CD4-positive, alpha-beta T cell (primary cell): ENCODE data around the gene ISG20. TPM values are rescaled to one million over a fixed set of nuclear protein-coding genes. Genes with fewer than 3 reads are reported as not detected.

ENCODE experiments used
- ATAC-seq: fragments of 200-7000 bp; cut with Tn5 transposase; one replicate; pipeline ENCODE4 v1.10.0; 2022; ENCODE audit warnings: mild to moderate bottlenecking; ENCODE audit not compliant: poor library complexity
- CTCF ChIA-PET: fragments of 350-600 bp; sonication (Branson Sonifier 250); formaldehyde crosslinking; loops from one replicate; lab custom pipeline; 2021; ENCODE audit warnings: antibody characterized with exemption, inconsistent platforms; lab: Charles Lee
- POLR2A ChIA-PET: fragments of 350-600 bp; sonication (Branson Sonifier 250); formaldehyde crosslinking; loops from one replicate; lab custom pipeline; 2021; ENCODE audit warnings: antibody characterized with exemption, inconsistent platforms; lab: Charles Lee
- DNase-seq, 14 experiments: peaks; one replicate each; pipeline ENCODE4 v3.0.0-alpha.2; 2013 to 2020; ENCODE audit warnings: mixed read lengths in 2 of 14
- H3K27ac ChIP-seq, 2 donors: one replicate each; pipeline versions ENCODE4 v1.5.1 to v1.7.0; 2013; ENCODE audit warnings: low read length in 2 of 2, low read depth in 1 of 2, mild to moderate bottlenecking in 1 of 2
- H3K27me3 ChIP-seq, 2 experiments: 1 replicate in 1 of 2; 2 replicates in 1 of 2; pipeline versions ENCODE4 v1.6.1 to v1.7.0; 2013; ENCODE audit warnings: low read length in 2 of 2, control low read depth in 1 of 2, mild to moderate bottlenecking in 1 of 2, moderate library complexity in 1 of 2; ENCODE audit not compliant: insufficient read depth in 2 of 2, control insufficient read depth in 1 of 2
- H3K36me3 ChIP-seq: one replicate; pipeline ENCODE4 v1.6.1; 2013; ENCODE audit warnings: low read length, control low read depth; ENCODE audit not compliant: insufficient read depth
- H3K4me1 ChIP-seq: one replicate; pipeline ENCODE4 v1.6.1; 2013; ENCODE audit warnings: low read length, control low read depth; ENCODE audit not compliant: insufficient read depth
- H3K4me3 ChIP-seq: one replicate; pipeline ENCODE4 v1.5.1; 2013; ENCODE audit warnings: mild to moderate bottlenecking, low read length, moderate library complexity
- H3K9me3 ChIP-seq, 2 experiments: 1 replicate in 1 of 2; 2 replicates in 1 of 2; pipeline versions ENCODE4 v1.6.1 to v1.7.0; 2013; ENCODE audit warnings: low read length in 2 of 2, mild to moderate bottlenecking in 2 of 2, control low read depth in 1 of 2, moderate library complexity in 1 of 2; ENCODE audit not compliant: control insufficient read depth in 1 of 2, insufficient read depth in 1 of 2
- H3K27ac Mint-ChIP-seq: one replicate; pipeline ENCODE4 v1.8.0; 2020; ENCODE audit warnings: mixed read lengths
- H3K27me3 Mint-ChIP-seq: one replicate; pipeline ENCODE4 v1.8.0; 2021; ENCODE audit warnings: mixed read lengths
- H3K36me3 Mint-ChIP-seq: one replicate; pipeline ENCODE4 v1.8.0; 2021; ENCODE audit warnings: low read depth, mixed read lengths
- H3K4me1 Mint-ChIP-seq: one replicate; pipeline ENCODE4 v1.8.0; 2021; ENCODE audit warnings: low read depth, mixed read lengths
- H3K4me3 Mint-ChIP-seq: one replicate; pipeline ENCODE4 v1.8.0; 2020; ENCODE audit warnings: mild to moderate bottlenecking, mixed read lengths
- H3K9me3 Mint-ChIP-seq: one replicate; pipeline ENCODE4 v1.8.0; 2020; ENCODE audit warnings: mixed read lengths
- intact Hi-C, 2 experiments: fragments of 100-400 bp; cut with DNase I in 1 of 2; cut with micrococcal nuclease in 1 of 2; formaldehyde crosslinking; loops; one replicate each; pipeline versions ENCODE4 v1.15.1 to v1.9.0; 2023 to 2025; cut with DNase I, micrococcal nuclease
- total RNA-seq, 174 experiments: library from RNA in 2 of 174; stranded (reverse) in 2 of 174; gene quantifications; one replicate each; pipeline ENCODE4 v1.2.3 and lab custom pipeline; 2021 to 2026
- TF ChIP-seq, protein P1 (sequence below): fragments of 200-600 bp; IDR thresholded peaks from one replicate; pipeline ENCODE4 v1.8.0; 2022; ENCODE audit warnings: antibody characterized with exemption, mild to moderate bottlenecking

Gene ISG20
- total RNA-seq, 2 experiments from 2014 or later = 152 to 157 TPM

DNA sequence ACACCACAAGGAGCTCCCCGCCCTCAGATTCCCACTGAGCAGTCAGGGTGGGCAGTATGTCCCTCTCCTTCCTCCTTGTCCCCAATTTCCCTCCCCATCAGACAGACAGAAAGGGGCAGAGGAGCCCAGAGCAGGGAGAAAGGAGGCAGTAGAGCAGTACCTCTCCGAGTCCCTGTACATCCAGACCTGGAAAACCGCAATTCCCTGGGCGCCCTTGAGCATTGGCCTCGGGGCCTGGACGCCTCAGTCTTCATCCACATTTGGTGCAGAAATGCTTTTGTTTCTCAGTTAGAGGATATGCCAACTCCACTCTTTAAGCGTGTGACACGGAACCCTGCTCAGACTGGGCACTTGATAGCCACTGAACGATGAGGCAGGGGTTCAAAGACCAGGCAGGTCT, 5.9 kb downstream of the ISG20 start:
- H3K9me3 Mint-ChIP-seq = no peaks in the 10 kb centered on the region
- DNase-seq = no peak
- H3K4me1 Mint-ChIP-seq = peaks cover 80% of the 10 kb centered on the region
- intact Hi-C loops = no loop called here
- peaks cover 81% of the 10 kb centered on the region for H3K36me3 Mint-ChIP-seq
- no peaks in the 10 kb centered on the region for H3K27me3 Mint-ChIP-seq
- Histone ChIP-seq H3K4me3 (no peak overlapping the region), H3K27me3 (no peaks in the 10 kb centered on the region), H3K9me3 (no peaks in the 10 kb centered on the region), H3K27ac (no peak overlapping the region), H3K4me1 (peaks cover 100% of the 10 kb centered on the region), H3K36me3 (peaks cover 69% of the 10 kb centered on the region)
- TF ChIP-seq, protein P1, sequence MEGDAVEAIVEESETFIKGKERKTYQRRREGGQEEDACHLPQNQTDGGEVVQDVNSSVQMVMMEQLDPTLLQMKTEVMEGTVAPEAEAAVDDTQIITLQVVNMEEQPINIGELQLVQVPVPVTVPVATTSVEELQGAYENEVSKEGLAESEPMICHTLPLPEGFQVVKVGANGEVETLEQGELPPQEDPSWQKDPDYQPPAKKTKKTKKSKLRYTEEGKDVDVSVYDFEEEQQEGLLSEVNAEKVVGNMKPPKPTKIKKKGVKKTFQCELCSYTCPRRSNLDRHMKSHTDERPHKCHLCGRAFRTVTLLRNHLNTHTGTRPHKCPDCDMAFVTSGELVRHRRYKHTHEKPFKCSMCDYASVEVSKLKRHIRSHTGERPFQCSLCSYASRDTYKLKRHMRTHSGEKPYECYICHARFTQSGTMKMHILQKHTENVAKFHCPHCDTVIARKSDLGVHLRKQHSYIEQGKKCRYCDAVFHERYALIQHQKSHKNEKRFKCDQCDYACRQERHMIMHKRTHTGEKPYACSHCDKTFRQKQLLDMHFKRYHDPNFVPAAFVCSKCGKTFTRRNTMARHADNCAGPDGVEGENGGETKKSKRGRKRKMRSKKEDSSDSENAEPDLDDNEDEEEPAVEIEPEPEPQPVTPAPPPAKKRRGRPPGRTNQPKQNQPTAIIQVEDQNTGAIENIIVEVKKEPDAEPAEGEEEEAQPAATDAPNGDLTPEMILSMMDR = no peak
- ATAC-seq = no peak
- peak overlapping the region; percentile 73 for H3K27ac Mint-ChIP-seq
- H3K4me3 Mint-ChIP-seq = no peak overlapping the region
- POLR2A ChIA-PET = interaction anchor here (1.0 to 5.7 kb wide), 3 partner anchors 10 to 20 kb away, joined by 3 to 35 read pairs (median 8); no protein-coding TSS in a partner anchor
- CTCF ChIA-PET = no interaction called here

DNA sequence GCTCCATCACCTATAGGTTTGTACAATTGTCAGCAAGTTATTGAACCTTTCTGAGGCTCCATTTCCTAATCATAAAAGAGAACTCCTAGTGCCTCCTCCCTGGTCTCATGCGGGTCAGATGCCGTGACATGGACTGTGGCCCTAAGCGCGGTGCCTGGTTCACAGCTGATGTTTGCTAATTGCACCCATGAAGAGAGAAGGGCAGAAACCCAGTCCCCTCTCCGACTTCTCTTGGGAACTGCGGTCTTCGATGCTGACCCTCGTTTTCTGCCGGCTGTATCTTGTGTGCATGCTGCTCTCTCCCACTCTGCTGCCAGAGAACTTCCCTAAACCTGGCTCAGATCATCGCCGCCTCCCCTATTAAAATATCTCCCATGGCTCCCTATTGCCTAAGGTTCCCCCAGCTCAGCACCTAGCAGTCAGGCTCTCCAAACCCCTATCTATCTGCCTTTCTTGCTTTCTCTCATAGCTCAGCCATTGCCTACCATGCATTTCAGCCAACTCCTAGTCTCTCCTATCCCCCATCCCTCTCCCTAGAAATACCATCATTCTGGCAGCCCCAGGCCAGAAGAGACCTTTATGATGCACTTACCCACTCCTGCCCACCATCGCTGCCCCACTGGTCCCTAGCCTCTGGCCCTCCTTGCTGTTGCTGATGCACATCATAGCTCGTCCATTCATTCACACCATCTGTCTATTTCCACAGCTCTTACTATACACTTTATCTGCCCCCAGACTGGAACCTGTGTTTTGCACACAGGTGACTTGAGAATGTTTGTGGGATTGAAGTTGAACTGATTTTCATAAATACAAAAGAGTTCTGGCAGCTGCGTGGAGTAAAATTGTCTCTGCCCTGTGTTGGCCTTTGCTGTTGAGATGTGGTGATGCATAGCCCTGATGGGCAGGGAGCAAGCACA, 6.6 kb downstream of the ISG20 start:
- Histone ChIP-seq H3K4me1 (peaks cover 100% of the 10 kb centered on the region), H3K36me3 (peaks cover 72% of the 10 kb centered on the region), H3K9me3 (no peaks in the 10 kb centered on the region), H3K27me3 (no peaks in the 10 kb centered on the region), H3K27ac (no peak overlapping the region), H3K4me3 (no peak overlapping the region)
- ATAC-seq = no peak
- no peaks in the 10 kb centered on the region for H3K27me3 Mint-ChIP-seq
- H3K4me1 Mint-ChIP-seq = peaks cover 78% of the 10 kb centered on the region
- DNase-seq = peak in 1 of 14 experiments; percentile 1
- H3K36me3 Mint-ChIP-seq = peaks cover 75% of the 10 kb centered on the region
- ChIA-PET POLR2A (interaction anchor here (0.9 to 5.7 kb wide), 5 partner anchors 10 to 21 kb away, joined by 3 to 35 read pairs (median 3); no protein-coding TSS in a partner anchor), CTCF (no interaction called here)
- H3K4me3 Mint-ChIP-seq = peak overlapping the region; percentile 12
- TF ChIP-seq, protein P1 = no peak
- H3K9me3 Mint-ChIP-seq = no peaks in the 10 kb centered on the region
- intact Hi-C loops = no loop called here
- H3K27ac Mint-ChIP-seq = peak overlapping the region; percentile 73

DNA sequence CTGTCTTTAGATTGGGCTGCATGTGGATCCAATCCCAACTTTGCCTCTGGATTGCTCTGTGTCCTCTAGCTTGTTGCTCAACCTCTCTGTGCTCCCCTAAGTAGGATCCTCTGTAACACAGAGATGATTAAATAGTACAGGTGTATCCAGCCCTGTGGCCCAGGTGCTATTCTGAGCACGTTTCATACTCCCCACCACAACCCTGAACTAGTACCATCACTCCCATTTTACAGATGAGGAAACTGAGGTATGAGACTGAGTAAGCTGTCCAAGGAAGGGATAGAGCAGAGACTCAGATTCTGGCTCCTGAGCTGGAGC, 7.2 kb downstream of the ISG20 start:
- H3K36me3 ChIP-seq = peaks cover 74% of the 10 kb centered on the region
- peaks cover 77% of the 10 kb centered on the region for H3K36me3 Mint-ChIP-seq
- H3K27ac Mint-ChIP-seq = peak overlapping the region; percentile 73
- DNase-seq (peak in 1 of 14 experiments; percentile 0), ATAC-seq (no peak)
- no peaks in the 10 kb centered on the region for H3K9me3 ChIP-seq
- no peaks in the 10 kb centered on the region for H3K9me3 Mint-ChIP-seq
- no peaks in the 10 kb centered on the region for H3K27me3 Mint-ChIP-seq
- no peaks in the 10 kb centered on the region for H3K27me3 ChIP-seq
- H3K4me3 Mint-ChIP-seq = peak overlapping the region; percentile 17
- peaks cover 80% of the 10 kb centered on the region for H3K4me1 Mint-ChIP-seq
- TF ChIP-seq, protein P1 = no peak
- ChIA-PET POLR2A (interaction anchor here (0.9 to 5.7 kb wide), 4 partner anchors 11 to 21 kb away, joined by 3 to 35 read pairs (median 6); no protein-coding TSS in a partner anchor), CTCF (no interaction called here)
- peaks cover 100% of the 10 kb centered on the region for H3K4me1 ChIP-seq
- H3K27ac ChIP-seq = no peak overlapping the region
- H3K4me3 ChIP-seq = no peak overlapping the region
- intact Hi-C loops = no loop called here
